Sigmoid colon (tissue), 7 donors: ENCODE data around the gene CTDSPL2. TPM values are rescaled to one million over a fixed set of nuclear protein-coding genes. Genes with fewer than 3 reads are reported as not detected.
"Not testable (repeated sequence)": the region's sequence is repeated elsewhere in the genome, so short reads cannot be mapped to it uniquely, and the experiment has no call there.

Experiments
- DNase-seq: peaks from one replicate; pipeline ENCODE4 v3.0.0-alpha.2; 2019
- H3K27ac ChIP-seq, 4 donors: fragments of 200-600 bp; sonication (generic); one replicate each; pipeline ENCODE4 v1.5.1; 2016 to 2019; ENCODE audit warnings: mild to moderate bottlenecking in 1 of 4
- H3K27me3 ChIP-seq, 3 donors: fragments of 200-600 bp; sonication (generic); one replicate each; pipeline ENCODE4 v1.5.1; 2019; ENCODE audit warnings: mild to moderate bottlenecking in 1 of 3
- H3K36me3 ChIP-seq, 4 donors: fragments of 200-600 bp; sonication (generic); one replicate each; pipeline ENCODE4 v1.5.1; 2016 to 2019
- H3K4me1 ChIP-seq, 4 donors: fragments of 200-600 bp; sonication (generic); one replicate each; pipeline ENCODE4 v1.5.1; 2017 to 2019
- H3K4me3 ChIP-seq, 4 donors: fragments of 200-600 bp; sonication (generic); one replicate each; pipeline ENCODE4 v1.5.1; 2017 to 2019; ENCODE audit warnings: mild to moderate bottlenecking in 2 of 4, moderate library complexity in 1 of 4
- H3K9me3 ChIP-seq, 4 donors: fragments of 200-600 bp in 3 of 4; sonication (generic) in 3 of 4; one replicate each; pipeline versions ENCODE4 v1.5.1 to v1.6.1; 2013 to 2019
- EP300 ChIP-seq, 4 donors: sonication (generic); formaldehyde crosslinking; IDR thresholded peaks; one replicate each; pipeline ENCODE4 v1.6.1; 2017; ENCODE audit warnings: antibody characterized with exemption in 4 of 4
- POLR2A ChIP-seq, 2 donors: fragments of 450-650 bp; IDR thresholded peaks; one replicate each; pipeline ENCODE4 v1.6.1; 2016; ENCODE audit warnings: antibody characterized with exemption in 2 of 2, mild to moderate bottlenecking in 2 of 2, moderate library complexity in 2 of 2
- POLR2AphosphoS5 ChIP-seq, 4 donors: sonication (generic); formaldehyde crosslinking; IDR thresholded peaks; one replicate each; pipeline ENCODE4 v1.6.1; 2017; ENCODE audit warnings: antibody characterized with exemption in 4 of 4
- WGBS, 2 donors: extraction: QIAGEN DNeasy Blood & Tissue Kit; methylation state at CpG; one replicate each; pipeline ENCODE4 v1.1.7; 2013; 5-methylcytosine and 5-hydroxymethylcytosine counted together
- intact Hi-C: fragments of 100-400 bp; cut with DNase I; formaldehyde crosslinking; loops from one replicate; pipeline ENCODE4 v1.15.1; 2023
- polyA plus RNA-seq, 3 donors: library from polyadenylated mRNA; stranded (reverse); fragments of 200-250 nt; gene quantifications; one replicate each; pipeline ENCODE4 v1.2.3, GENCODE V29; 2013
- total RNA-seq, 4 donors: library from RNA; depleted of rRNA; stranded (reverse); fragments of >200 nt; gene quantifications; one replicate each; pipeline ENCODE4 v1.1.0, GENCODE V29; 2016
- TF ChIP-seq, protein P1 (sequence below), 4 experiments: fragments of 450-650 bp in 3 of 4; fragments of 200-600 bp in 1 of 4; IDR thresholded peaks; one replicate each; pipeline ENCODE4 v1.5.1; 2016 to 2019; ENCODE audit warnings: antibody characterized with exemption in 4 of 4, mild to moderate bottlenecking in 3 of 4, moderate library complexity in 2 of 4
- donor health status: healthy with polysubstance abuse.
- donor health status: Bipolar disorder and iron deficiency.
- donor health status: healthy.

CTDSPL2 gene
- total and polyA plus RNA-seq, 7 donors: 5.4 to 57.8 (median 25.4) TPM

DNA sequence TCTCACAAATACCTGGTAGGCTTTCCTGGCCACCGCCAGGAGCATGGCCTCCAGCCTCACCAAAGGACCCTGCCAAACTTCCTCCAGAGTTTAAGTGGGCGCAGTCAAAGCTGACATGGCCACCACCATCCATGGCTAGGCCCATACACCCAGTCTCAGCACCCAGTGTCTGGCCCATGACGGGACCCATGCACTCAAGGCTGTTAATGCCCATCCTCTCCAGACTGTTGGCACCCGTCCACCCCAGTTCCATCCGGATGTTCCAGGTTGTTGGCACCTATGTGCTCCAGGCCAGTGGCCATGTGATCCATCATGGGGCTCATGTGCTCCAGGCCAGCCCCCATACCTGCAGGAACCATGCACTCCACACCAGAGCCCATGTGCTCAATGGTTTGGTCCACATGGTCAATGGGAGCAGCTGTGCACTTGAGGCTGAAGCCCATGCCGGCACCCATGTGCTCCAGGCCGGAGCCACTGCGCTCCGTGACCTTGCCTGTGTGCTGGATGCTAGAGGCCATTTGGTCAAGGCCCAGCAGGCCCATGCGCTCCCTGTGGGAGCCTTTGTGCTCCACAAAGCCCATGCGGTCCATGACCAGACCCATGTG is 20.4 kb downstream of the CTDSPL2 start:
- 97 to 98% methylated on average over 11 of the region's 11 CpGs for WGBS, 2 donors
- DNase-seq: no peak
- Histone ChIP-seq H3K9me3 (no peaks in the 10 kb centered on the region), H3K27ac (no peak overlapping the region), H3K27me3 (no peaks in the 10 kb centered on the region), H3K36me3 (no peaks in the 10 kb centered on the region), H3K4me3 (no peak overlapping the region), H3K4me1 (no peaks in the 10 kb centered on the region)
- TF ChIP-seq, protein P1, sequence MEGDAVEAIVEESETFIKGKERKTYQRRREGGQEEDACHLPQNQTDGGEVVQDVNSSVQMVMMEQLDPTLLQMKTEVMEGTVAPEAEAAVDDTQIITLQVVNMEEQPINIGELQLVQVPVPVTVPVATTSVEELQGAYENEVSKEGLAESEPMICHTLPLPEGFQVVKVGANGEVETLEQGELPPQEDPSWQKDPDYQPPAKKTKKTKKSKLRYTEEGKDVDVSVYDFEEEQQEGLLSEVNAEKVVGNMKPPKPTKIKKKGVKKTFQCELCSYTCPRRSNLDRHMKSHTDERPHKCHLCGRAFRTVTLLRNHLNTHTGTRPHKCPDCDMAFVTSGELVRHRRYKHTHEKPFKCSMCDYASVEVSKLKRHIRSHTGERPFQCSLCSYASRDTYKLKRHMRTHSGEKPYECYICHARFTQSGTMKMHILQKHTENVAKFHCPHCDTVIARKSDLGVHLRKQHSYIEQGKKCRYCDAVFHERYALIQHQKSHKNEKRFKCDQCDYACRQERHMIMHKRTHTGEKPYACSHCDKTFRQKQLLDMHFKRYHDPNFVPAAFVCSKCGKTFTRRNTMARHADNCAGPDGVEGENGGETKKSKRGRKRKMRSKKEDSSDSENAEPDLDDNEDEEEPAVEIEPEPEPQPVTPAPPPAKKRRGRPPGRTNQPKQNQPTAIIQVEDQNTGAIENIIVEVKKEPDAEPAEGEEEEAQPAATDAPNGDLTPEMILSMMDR (IDR thresholded peaks at IDR 0.05): no peak
- TF ChIP-seq POLR2A (IDR thresholded peaks at IDR 0.05) (no peak), EP300 (IDR thresholded peaks at IDR 0.05) (no peak), POLR2AphosphoS5 (IDR thresholded peaks at IDR 0.05) (no peak)
- intact Hi-C loops: no loop called here

DNA sequence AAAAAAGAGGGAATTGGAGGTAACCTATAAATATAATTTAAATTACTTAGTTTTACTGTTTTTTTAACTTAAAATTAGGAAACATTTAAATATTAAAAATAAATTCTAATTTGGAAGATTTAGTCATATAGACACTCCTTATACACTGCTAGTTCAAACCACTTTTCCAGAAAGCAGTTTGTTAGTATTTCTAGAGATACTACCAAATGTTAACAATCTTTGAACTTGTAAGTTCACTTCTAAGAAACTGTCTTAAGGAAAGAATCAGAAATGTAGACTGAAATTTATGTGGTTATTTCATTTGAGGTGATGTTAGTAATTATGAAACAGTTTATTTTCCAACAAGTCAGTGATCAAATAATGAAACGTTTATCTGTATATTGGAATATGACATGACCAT is 22.7 kb downstream of the CTDSPL2 start:
- no peaks in the 10 kb centered on the region for H3K4me1 ChIP-seq
- no peaks in the 10 kb centered on the region for H3K9me3 ChIP-seq
- no peaks in the 10 kb centered on the region for H3K27me3 ChIP-seq
- H3K4me3 ChIP-seq: no peak overlapping the region
- 37 to 60% methylated on average over 1 of the region's 1 CpG for WGBS, 2 donors
- no peaks in the 10 kb centered on the region for H3K36me3 ChIP-seq
- H3K27ac ChIP-seq: no peak overlapping the region
- TF ChIP-seq, protein P1 (IDR thresholded peaks at IDR 0.05): no peak
- no peak for TF ChIP-seq EP300 (IDR thresholded peaks at IDR 0.05)
- DNase-seq: no peak
- intact Hi-C loops: no loop called here

DNA sequence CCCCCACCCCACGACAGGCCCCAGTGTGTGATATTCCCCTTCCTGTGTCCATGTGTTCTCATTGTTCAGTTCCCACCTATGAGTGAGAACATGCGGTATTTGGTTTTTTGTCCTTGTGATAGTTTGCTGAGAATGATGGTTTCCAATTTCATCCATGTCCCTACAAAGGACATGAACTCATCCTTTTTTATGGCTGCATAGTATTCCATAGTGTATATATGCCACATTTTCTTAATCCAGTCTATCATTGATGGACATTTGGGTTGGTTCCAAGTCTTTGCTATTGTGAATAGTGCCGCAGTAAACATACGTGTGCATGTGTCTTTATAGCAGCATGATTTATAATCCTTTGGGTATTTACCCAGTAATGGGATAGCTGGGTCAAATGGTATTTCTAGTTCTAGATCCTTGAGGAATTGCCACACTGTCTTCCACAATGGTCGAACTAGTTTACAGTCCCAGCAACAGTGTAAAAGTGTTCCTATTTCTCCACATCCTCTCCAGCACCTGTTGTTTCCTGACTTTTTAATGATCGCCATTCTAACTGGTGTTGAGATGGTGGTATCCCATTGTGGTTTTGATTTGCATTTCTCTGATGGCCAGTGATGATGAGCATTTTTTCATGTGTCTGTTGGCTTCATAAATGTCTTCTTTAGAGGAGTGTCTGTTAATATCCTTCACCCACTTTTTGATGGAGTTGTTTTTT is 26.3 kb downstream of the CTDSPL2 start:
- H3K4me1 ChIP-seq: peaks cover 0 to 12% (median 5%) of the 10 kb centered on the region in 4 donors
- H3K27me3 ChIP-seq, H3K4me3 ChIP-seq, H3K27ac ChIP-seq, DNase-seq, intact Hi-C loops, H3K36me3 ChIP-seq, H3K9me3 ChIP-seq: not testable (repeated sequence)
- 97% methylated on average over 6 of the region's 6 CpGs for WGBS, 2 donors

DNA sequence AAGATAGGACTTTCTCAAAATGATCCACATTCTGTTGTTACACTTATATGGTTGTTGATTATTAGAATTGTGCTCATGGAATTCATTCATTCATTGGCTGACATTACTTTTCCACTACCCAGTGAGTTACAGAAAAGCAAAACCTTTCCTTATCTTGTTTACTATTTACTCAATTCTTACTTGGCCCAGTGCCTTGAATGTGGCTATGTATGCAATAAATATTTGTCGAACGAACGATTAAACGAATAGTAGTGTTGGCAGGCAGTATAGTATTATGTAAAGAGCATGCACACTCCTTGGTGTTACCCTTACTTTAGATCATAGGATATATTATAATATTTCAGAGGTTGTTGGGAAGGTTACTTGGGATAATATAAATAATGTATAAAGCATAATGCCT is 31.0 kb downstream of the CTDSPL2 start:
- no peak for TF ChIP-seq EP300 (IDR thresholded peaks at IDR 0.05)
- TF ChIP-seq POLR2A (IDR thresholded peaks at IDR 0.05): no peak
- TF ChIP-seq, protein P1 (IDR thresholded peaks at IDR 0.05): no peak
- TF ChIP-seq POLR2AphosphoS5 (IDR thresholded peaks at IDR 0.05): no peak
- Histone ChIP-seq H3K27ac (no peak overlapping the region), H3K36me3 (peaks cover 0 to 21% (median 9%) of the 10 kb centered on the region in 4 donors), H3K27me3 (no peaks in the 10 kb centered on the region), H3K9me3 (no peaks in the 10 kb centered on the region), H3K4me1 (peaks cover 0 to 12% (median 5%) of the 10 kb centered on the region in 4 donors), H3K4me3 (no peak overlapping the region)
- intact Hi-C loops: no loop called here
- WGBS, 2 donors: 18 to 56% methylated on average over 4 of the region's 4 CpGs
- DNase-seq: no peak

DNA sequence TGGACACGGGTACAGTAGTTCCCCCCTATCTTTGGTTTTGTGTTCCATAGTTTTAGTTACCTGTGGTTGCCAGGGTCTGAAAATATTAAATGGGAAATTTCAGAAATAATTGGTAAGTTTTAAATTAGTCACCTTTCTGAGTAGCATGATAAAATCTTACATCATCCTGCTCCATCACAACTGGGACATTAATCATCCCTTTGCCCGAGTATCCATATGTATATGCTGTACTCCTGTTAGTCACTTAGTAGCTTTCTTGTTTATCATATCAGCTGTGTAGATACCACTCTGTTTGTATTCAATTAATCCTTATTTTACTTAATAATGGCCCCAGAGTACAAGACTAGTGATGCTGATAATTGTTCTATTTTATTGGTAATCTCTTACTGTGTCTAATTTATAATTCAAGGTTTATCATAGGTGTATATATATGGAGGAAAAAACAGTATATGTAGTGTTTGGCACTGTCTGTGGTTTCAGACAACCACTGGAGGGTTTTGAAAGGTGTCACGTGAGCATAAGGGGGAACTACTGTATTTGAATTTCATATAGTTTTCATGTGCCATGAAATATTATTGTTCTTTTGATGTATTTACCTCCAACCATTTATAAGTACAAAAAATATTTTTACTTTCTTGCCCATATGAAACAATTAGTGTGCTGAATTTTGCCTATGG is 41.4 kb downstream of the CTDSPL2 start:
- Histone ChIP-seq H3K9me3 (no peaks in the 10 kb centered on the region), H3K27me3 (no peaks in the 10 kb centered on the region), H3K27ac (no peak overlapping the region), H3K36me3 (peaks cover 0 to 40% (median 2%) of the 10 kb centered on the region in 4 donors), H3K4me3 (no peak overlapping the region), H3K4me1 (no peaks in the 10 kb centered on the region)
- TF ChIP-seq EP300 (IDR thresholded peaks at IDR 0.05) (no peak), POLR2AphosphoS5 (IDR thresholded peaks at IDR 0.05) (no peak), POLR2A (IDR thresholded peaks at IDR 0.05) (no peak)
- TF ChIP-seq, protein P1 (IDR thresholded peaks at IDR 0.05): no peak
- DNase-seq: no peak
- intact Hi-C loops: no loop called here
- 73 to 77% methylated on average over 3 of the region's 3 CpGs for WGBS, 2 donors
